GM12892 (cell line): Measurements from ENCODE around the gene AAK1.

Experiments used
- DNase-seq: peaks from one replicate; pipeline ENCODE4 v3.0.0; 2011; ENCODE audit not compliant: insufficient read length
- FAIRE-seq: peaks from 2 replicates; lab custom pipeline; 2011; peaks lifted over from hg19 to GRCh38; lab: Jason Lieb, UNC
- POLR2A ChIP-seq: IDR thresholded peaks from 2 replicates; pipeline ENCODE4 v1.6.1; 2011; ENCODE audit warnings: low read depth, low read length, control low read depth
- POLR2AphosphoS5 ChIP-seq: IDR thresholded peaks from 2 replicates; pipeline ENCODE4 v1.6.1; 2011; ENCODE audit warnings: low read depth, low read length, control low read depth
- TAF1 ChIP-seq: IDR thresholded peaks from 2 replicates; pipeline ENCODE4 v1.6.1; 2011; ENCODE audit warnings: low read depth, mild to moderate bottlenecking, control low read depth, low read length, borderline replicate concordance

The AAK1 gene

DNA sequence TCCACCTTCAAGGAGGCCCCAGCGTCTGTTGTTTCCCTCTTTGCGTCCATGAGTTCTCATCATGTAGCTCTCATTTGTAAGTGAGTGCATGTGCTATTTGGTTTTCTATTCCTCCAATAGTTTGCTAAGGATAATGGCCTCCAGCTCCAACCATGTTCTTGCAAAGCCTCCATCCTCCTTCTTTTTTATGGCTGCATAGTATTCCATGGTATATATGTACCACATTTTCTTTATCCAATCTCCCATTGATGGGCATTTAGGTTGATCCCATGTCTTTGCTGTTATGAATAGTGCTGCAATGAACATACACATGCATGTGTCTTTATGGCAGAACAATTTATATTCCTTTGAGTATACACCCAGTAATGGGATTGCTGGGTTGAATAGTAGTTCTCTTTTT lies 133.3 kb downstream of the AAK1 start:
- FAIRE-seq (no peak), DNase-seq (no peak)
- no peak for TF ChIP-seq POLR2AphosphoS5
- no peak for TF ChIP-seq POLR2A
- no peak for TF ChIP-seq TAF1

DNA sequence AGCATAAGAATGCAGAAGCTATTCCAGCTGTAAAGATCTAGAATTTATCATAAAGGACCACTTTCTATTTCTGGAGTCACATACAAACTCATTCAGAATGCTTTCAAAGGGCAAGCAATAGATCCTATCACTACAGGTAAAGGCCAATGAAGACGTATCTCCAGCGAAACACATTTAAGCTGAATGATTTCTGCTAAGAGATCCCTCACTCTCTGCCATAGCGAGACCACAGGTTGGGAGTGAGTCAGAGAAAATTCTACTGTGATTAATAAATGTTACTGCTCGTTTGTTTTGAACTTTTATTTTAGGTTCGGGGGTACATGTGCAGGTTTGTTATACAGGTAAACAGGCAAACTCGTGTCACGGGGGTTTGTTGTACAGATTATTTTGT lies 133.8 kb downstream of the AAK1 start:
- FAIRE-seq (no peak), DNase-seq (no peak)
- TF ChIP-seq TAF1 (no peak), POLR2A (no peak), POLR2AphosphoS5 (no peak)

DNA sequence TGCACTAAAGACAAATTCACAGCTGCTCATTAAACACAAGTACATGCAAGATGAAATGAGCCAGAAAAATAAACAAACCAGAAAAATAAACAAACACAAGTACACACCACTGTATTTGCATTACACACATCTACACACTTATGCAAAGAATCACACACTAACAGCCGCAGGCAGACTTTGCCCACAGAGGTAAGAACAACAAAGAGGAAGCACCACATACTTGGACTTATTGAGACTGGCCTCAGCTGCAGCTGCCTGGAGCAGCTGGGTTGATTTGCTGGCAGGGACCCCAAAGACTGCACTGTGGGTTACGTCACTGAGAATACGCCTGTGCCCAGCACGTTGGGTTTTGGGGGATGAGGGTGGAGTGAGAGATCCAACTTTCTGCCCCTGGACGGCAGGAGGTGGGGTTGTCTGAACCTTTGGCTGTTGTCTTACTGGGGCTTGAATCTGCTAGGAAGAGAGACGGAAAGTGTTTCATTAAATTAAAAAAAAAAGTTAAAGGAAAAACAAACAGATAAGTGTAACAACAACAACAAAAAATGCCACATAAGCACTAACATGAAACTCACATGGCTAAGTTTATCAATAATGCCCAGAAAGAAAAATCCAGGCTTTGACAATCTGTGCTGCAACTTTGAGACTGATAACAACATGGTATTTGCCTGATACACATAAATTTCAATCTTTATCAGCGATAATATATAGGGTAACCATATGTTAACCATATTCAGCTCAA lies 134.4 kb downstream of the AAK1 start:
- TF ChIP-seq POLR2AphosphoS5 (no peak), POLR2A (no peak)
- DNase-seq, result no peak
- no peak for FAIRE-seq

DNA sequence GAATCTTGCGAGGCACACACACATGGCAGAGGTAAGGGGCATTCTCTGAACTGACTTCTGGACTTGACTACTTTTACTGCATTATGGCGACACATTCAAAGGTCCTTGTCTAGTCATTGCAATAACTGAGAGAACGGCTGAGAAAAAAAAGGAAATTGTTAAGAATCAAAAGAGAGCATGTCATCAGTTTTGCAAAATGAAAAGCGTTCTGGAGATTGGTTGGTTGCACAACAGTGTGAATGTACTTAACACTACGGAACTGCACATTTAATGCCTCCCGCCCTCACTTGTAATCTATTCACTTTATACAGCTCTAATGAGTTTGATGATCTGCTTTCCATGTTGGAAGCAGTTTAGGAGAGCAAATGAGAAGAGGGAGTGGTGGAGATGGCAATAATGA lies 137.8 kb downstream of the AAK1 start:
- DNase-seq (no peak), FAIRE-seq (no peak)
- no peak for TF ChIP-seq TAF1
- TF ChIP-seq POLR2AphosphoS5, result no peak
- no peak for TF ChIP-seq POLR2A

DNA sequence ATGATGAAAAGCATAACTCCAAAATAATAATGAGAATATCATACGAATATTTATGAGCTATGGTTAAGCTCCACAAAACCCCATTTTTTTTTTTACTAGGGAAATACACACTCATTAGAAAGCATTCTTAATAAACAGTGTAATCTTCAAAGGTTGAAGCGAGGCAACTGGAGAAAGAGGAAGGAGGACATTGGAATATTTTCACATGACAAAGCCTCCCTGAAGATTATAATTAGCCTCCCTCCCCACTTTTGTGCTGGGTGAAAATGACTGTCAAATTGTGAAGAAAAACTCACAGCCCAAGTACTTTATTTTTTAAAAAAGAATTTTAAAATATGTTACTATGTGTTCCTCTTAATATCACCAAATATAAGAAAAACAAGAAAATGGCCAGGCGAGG lies 142.2 kb downstream of the AAK1 start:
- FAIRE-seq (no peak), DNase-seq (no peak)
- TF ChIP-seq TAF1, result no peak
- TF ChIP-seq POLR2AphosphoS5, result no peak
- TF ChIP-seq POLR2A, result no peak

DNA sequence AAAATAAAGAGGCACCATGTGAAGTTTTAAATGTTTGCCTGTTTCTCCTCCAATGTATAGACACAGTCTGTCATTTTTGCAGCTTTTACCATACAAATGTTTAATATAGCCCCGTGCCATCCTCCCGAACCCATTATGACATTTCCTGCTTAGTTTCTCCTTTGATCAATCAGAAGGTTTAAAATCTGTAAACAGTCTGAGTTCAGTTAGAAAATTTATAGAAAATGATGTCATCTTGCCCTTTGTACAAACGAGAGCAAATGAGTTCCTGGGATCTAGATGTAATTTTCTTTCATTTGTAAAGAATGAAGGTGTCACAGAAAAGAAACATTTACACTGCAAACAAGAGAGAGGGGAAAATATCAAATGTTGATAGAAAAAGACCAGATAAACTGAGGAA lies 143.6 kb downstream of the AAK1 start:
- TF ChIP-seq POLR2A (no peak), POLR2AphosphoS5 (no peak), TAF1 (no peak)
- no peak for FAIRE-seq
- no peak for DNase-seq

DNA sequence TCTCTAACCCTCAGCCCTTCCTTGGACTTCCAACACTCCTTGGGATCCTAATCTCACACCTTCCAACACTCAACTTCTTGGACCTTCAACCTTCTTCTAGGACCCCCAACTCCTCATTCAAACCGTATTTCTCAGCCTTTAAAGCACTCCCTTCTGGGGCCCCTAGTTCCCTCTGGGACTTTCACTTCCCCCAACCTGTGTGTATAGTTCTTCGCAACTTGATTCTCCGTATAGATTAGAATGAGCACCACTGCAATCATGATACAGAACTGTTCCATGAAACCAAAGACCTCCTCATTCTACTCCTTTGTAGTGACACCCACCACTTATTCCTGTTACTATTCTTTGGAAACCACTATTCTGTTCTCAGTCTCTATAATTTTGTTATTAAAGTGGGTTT lies 144.3 kb downstream of the AAK1 start:
- DNase-seq (peak; percentile 21), FAIRE-seq (peak; percentile 38)
- TF ChIP-seq POLR2A (no peak), TAF1 (no peak), POLR2AphosphoS5 (no peak)

DNA sequence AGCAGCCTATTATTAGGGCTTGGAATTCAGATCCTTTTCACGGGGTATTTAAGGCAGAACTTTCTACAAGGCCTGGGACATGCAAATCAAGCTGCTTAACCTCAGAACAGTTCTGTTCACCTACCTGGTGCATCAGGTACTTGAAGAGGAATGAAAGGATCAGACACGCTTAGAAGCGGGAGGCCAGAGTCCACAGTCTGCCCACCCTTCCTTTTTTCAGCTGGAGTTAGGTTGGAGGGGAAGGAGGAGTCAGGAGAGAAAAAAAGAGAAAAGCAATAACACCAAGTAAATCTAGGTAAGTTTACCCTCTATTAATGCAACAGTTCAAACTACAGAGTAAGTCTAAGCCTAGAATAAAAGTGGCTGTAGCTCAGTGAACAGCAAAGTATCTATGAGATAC lies 147.7 kb downstream of the AAK1 start:
- TF ChIP-seq POLR2A (no peak), TAF1 (no peak), POLR2AphosphoS5 (no peak)
- FAIRE-seq (no peak), DNase-seq (no peak)

DNA sequence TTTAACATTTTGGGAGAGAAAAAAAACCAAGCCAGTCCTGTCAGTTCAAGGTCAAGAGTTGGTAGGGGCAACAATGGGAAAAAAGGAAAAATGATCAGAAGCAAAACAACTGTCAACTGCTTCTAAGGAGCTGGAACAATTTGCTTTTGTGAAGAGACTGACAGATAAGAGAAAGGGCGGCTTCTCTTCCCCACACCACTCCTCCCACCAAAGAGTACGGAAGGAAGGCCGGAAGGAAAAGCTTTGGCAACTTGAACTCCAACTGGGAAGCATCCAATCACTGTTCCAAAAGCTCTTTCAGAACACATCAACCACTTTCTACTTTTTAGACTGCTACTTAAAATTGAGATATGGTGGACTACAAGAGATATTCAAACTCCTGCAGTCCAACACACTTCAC lies 148.5 kb downstream of the AAK1 start:
- no peak for TF ChIP-seq POLR2AphosphoS5
- no peak for TF ChIP-seq TAF1
- no peak for TF ChIP-seq POLR2A
- FAIRE-seq, result no peak
- DNase-seq, result no peak

DNA sequence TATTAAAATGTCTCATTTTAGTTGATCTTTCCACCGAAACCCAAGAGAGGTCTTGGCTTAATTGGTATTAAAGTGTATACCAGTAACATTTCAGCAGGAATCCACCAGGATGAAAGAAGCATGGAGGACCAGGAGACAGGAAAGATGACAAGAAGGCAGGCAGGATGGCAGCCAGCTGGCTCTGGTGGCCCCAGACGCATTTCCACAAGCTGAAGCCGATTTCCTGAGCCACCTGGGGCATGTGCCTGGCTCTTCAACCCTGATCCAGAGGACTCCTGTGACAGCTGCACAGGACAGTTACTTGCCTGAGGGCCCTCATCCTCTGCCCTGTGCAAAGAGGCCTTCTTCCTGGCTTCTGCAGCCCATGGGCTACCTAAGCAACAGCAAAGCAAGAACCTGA lies 149.4 kb downstream of the AAK1 start:
- no peak for DNase-seq
- FAIRE-seq, result no peak
- TF ChIP-seq TAF1 (no peak), POLR2AphosphoS5 (no peak), POLR2A (no peak)

DNA sequence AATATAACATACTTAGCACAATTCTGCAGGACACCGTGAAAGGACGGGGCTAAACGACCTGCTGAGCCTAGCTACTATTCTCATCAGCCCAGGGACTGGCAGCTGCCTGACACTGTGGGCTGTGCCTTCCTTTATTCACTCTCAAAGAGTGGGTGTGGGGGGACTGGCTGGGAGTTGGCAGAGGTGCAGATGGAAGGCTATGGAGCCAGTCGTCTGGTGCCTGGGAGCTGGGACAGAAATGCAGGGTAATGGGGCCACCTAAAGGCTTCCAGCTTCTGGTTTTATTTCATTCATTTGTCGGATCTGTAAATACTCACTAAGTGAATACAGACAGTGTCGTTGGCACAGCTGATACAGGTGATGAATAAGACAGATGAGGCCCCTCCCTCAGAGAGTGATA lies 150.3 kb downstream of the AAK1 start:
- FAIRE-seq (no peak), DNase-seq (no peak)
- TF ChIP-seq POLR2AphosphoS5, result no peak
- TF ChIP-seq POLR2A, result no peak
- no peak for TF ChIP-seq TAF1

DNA sequence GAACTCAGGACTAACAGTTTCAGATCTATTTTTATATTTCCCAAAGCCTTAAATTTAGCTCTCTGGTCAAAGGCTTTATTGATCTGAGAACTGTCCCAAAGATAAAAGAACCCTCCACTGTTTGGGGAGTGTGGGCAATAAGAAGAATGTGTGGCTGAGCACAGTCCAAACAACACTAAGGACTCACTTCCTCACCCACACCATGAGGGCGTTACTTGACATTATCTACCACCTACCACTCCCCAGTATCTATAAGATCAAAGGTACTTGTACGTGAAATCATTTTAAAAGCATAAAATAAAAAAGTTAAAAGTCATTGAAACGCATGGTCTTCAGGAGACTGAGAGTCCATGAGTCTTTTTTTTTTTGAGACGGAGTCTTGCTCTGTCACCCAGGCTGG lies 151.7 kb downstream of the AAK1 start:
- no peak for TF ChIP-seq POLR2AphosphoS5
- no peak for TF ChIP-seq TAF1
- TF ChIP-seq POLR2A, result no peak
- FAIRE-seq (no peak), DNase-seq (no peak)
